HG02885 (cell line): ENCODE results near the gene GSK3B.

Experiments
- ATAC-seq: cut with Tn5 transposase; IDR thresholded peaks from one replicate; pipeline ENCODE4 v1.9.1; 2021; ENCODE audit warnings: mild to moderate bottlenecking; ENCODE audit not compliant: unreplicated experiment, poor library complexity

The GSK3B gene

DNA sequence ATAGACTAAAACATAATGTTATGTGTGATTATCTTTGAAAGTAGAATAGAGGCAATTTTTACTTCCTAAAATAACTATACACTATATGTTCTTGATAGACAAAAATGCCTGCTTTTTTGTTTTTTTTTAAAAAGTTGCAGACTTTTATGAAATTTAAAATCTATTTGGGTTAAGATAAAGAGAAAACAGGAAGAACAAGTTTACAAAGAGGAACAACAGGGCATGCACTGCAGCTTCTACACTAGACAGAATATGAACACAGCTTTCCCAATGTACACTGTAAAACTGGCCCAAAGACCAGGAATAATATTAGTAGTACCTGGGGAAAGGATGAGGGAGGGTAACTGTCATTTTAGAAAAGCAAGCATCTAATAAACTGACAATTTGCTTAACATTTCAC is 258.7 kb downstream of the GSK3B start:
- ATAC-seq: no peak

DNA sequence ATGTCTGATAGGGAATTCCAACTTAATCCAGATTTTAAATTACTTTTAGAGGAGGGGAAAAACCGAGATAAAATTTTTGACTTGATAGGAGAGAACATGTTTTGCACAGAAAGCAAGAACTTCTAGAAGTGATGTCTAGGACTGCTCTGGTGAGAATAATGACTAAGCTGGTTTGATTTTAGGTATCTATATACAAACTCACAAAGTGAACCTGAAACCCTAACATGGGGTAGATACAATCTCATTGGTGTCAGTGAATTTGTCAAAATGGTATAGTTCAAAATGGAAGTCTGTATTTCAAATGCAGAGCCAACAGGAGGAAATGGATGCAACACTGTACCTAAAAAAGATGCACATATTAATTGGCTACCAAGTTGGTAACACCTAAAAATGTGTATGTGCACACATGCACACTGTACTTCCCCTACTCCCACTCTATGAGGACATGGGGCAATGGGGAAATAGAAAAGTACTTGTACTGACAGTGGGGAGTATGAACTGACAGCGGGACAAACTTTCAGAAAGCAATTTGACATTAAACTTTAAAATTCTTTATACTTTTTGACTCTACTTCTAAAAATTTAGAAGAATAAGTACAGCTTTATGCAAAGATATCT is 259.4 kb downstream of the GSK3B start:
- ATAC-seq: peak; percentile 45

DNA sequence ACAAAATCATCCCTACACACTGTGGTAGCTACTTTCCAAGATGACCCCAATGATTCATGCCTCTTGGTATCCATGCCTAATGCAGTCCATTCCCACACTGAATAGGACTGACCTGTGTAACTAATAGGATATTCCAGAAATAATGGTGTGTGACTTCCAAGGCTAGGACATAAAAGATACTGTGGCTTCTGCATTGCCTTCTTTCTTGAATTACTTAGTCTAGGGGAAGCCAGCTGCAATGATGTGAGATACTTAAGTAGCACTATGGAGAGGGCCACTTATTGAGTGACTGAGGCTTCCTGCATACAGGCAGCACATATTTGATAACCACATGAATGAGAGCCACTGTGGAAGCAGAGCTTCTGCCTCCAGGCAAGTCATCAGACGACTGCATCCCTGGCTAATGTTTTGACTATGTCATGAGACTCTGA is 262.3 kb downstream of the GSK3B start:
- ATAC-seq: no peak

DNA sequence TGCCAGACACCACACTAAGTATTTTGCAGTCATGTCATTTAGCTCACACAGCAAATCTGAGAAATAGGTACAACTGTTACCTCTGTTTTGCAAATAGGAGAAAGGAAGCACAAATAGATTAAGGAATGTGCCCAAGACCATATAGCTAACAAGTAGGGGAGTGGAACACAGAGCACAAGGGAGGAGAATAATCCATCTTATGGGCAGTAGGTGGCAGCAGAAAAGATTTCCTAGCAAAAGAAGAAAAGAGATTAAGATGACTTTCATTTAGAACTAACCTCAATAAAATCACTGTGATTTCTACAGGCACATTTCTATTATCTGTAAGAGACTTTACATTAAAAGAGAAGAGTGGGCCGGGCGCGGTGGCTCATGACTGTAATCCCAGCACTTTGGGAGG is 263.2 kb downstream of the GSK3B start:
- no peak for ATAC-seq

DNA sequence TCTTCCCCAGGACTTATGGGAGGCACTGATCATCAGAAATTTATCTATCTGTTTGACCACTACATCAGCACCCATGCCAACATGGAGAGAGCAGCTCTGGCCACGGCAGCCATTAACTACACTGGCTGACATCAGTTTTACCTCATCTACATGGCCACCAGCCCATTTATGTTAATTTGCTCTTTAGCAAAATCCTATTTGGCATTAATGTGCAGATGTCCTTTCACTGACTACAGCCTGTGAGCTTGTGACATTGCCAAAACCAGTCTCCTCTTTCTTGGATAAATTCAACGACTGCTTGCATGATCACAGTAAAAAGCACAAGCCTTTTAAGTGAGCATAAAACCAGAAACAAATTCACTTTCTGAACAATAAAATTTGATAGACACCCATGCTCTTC is 264.8 kb downstream of the GSK3B start:
- ATAC-seq: no peak

DNA sequence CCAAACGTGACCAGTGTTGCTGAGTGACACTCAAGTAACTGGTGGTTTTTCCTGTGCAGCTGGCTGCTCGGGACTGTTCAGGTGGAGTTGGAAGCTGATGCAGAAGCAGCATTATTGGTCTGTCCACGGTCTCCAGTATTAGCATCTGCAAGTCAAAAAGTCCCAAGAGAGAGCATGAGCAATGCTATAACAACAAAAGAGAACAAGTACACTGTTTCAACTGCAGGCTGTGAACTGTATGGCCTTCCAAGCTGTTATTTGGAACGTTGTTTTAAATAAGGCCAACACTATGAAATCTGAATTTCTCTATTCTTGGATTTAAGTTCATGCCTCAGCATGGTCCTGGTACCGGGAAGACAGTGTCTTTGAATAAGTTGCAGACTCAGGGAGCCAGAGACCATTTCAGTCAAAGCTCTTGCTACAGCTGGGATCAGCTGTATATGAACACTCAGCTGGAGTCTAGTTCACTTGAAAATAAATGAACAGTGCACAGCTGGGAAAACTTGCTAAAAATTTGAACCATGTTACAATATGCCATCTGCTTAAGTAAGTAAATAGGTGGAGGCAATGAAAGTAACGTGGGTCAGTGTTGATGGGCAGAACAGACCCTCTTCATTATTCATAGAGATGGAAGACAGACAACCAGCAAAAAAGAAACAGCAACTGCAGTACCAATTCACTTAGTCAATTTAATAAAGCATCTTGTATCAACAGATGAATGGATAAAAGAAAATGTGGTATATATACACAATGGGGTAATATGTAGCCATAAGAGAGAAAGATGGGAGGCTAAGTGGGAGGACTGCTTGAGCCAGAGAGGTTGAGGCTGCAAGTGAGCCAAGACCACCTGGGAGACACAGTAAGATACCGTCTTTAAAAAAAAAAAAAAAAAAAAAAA is 267.3 kb downstream of the GSK3B start:
- ATAC-seq: no peak

DNA sequence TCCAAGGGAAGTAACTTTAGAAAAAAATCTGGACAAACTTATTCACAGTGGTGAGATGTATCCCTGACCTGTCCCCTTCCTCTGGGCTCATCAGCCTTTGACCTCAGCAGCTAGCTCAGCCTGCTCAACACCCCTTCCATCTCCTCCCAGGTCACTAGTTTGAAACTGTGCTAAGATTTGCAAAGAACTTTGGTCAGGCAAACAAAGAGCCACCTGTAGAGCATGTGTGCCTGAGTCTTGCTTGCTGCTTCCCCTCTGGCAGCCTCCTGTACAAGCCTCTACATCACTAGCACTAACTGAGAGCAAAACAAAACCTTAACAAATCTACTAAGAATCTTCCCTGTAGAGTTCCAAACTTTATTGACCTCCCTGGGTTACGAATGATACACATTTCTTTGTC is 268.4 kb downstream of the GSK3B start:
- no peak for ATAC-seq

DNA sequence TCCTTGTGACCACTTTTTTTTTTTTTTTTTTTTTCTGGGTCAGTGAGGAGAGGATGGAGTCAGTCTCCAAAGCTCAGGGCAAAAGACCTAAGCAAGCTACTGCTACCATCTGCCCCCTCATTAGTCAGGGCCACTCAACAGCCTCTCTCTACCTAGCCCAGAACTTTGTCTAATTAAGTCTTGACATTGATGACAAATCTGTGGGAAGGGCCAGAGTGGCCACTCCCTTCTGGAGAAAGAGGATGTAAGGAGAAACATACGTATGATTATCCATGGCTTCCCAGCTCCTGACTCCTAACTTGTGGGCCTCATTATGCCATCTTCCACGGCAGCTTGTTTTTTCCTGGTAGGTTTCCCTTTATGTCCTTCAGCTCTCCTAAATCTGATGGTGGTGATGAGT is 274.4 kb downstream of the GSK3B start:
- no peak for ATAC-seq

DNA sequence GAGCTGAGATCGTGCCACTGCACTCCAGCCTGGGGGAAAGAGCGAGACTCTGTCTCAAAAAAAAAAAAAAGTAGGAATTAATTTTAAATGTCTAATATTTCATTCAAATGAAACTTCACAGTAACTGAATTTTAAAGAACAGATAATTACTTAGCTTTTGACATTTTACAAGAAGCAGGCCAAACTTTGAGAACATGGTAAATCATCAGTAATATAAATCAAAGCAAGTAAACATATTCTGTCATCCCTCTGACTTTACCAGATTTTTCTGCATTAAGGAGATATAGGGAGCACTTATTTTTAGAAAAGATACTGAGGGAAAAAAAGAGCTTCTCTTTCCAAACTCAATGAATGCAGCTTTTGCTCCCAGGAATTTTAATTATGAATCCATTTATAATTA is 275.3 kb downstream of the GSK3B start:
- ATAC-seq: no peak

DNA sequence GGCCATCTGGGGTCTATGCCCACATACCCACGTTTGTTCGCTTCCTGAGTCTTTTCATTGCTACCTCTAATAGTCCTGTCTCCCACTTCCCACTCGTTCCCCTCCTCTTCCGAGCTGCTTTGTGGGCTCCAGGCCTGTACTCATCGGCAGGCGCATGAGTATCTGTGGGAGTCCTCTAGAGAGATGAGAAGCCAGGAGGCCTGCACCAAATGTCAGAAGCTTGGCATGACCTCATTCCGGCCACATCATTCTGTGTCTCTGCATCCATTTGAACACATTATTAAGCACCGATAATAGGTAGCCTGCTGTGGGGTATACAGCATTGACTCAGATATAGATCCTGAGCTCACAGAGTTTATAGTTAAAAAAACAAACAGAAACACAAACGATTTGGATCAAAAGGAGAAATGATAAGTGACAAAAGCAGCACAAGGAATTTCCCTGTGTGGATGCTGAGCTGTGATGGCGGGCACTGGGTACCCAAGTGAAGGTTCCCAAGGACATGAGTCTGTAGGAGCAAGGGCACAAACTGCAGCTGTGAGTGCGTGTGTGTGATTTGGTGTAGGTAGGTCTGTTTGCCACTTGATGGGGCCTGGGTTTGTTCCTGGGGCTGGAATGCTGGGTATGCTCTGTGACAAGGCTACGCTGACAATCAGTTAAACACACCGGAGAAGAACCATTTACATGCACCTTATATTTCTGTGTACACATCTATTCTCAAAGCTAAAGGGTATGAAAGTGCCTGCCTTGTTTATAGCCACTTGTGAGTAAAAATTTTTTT is 276.5 kb downstream of the GSK3B start:
- ATAC-seq: no peak

DNA sequence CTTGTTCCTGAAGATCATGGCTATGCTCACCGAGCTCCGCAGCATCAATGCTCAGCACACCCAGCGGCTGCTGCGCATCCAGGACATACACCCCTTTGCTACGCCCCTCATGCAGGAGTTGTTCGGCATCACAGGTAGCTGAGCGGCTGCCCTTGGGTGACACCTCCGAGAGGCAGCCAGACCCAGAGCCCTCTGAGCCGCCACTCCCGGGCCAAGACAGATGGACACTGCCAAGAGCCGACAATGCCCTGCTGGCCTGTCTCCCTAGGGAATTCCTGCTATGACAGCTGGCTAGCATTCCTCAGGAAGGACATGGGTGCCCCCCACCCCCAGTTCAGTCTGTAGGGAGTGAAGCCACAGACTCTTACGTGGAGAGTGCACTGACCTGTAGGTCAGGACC is 277.2 kb downstream of the GSK3B start:
- ATAC-seq: no peak

DNA sequence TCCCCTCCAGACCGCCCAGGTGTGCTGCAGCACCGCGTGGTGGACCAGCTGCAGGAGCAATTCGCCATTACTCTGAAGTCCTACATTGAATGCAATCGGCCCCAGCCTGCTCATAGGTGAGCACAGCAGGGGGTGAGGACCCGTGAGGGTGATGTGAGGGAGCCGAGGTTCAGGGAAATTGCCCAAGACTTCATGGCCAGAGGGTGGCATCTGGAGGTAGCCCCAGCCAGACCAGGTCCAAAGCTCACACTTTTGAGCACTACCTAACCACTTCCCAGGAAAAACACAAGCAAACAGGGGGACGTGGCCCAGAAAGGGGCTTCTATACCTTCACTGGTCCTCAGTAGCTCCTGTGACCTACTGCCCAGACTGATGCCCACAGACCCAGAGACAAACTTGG is 278.5 kb downstream of the GSK3B start:
- no peak for ATAC-seq

DNA sequence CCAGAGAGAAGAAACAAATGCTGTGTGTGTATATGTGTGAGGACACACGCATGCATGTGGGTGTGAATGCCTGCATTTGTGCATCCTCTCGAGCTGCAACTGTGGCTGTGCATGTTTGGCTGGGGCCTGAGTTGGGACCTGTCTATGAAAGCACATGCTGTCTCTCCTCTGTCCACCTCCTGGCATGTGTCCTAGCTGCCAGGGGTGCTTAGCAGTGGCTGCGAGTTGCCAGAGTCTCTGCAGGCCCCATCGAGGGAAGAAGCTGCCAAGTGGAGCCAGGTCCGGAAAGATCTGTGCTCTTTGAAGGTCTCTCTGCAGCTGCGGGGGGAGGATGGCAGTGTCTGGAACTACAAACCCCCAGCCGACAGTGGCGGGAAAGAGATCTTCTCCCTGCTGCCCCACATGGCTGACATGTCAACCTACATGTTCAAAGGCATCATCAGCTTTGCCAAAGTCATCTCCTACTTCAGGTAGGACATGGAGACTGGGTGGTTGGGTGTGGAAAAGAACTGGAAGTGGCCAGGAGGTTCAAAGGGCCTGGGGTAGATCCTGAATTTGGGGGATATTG is 281.7 kb downstream of the GSK3B start:
- no peak for ATAC-seq

DNA sequence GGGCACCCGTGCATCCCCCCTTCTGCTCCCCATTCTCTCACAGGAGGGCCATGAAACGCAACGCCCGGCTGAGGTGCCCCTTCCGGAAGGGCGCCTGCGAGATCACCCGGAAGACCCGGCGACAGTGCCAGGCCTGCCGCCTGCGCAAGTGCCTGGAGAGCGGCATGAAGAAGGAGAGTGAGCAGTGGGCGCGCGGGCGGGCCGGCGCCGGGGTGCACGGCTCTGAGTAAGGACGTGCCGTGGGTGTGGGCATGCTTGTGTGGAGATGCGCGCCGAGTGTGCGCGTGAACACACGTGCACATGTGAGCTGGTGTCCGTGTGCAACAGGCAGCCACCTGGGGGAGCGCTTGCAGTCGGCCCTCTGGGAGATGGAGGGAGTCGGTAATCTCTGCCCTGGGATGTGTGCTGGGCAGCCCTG is 284.2 kb downstream of the GSK3B start:
- peak; percentile 87 for ATAC-seq

DNA sequence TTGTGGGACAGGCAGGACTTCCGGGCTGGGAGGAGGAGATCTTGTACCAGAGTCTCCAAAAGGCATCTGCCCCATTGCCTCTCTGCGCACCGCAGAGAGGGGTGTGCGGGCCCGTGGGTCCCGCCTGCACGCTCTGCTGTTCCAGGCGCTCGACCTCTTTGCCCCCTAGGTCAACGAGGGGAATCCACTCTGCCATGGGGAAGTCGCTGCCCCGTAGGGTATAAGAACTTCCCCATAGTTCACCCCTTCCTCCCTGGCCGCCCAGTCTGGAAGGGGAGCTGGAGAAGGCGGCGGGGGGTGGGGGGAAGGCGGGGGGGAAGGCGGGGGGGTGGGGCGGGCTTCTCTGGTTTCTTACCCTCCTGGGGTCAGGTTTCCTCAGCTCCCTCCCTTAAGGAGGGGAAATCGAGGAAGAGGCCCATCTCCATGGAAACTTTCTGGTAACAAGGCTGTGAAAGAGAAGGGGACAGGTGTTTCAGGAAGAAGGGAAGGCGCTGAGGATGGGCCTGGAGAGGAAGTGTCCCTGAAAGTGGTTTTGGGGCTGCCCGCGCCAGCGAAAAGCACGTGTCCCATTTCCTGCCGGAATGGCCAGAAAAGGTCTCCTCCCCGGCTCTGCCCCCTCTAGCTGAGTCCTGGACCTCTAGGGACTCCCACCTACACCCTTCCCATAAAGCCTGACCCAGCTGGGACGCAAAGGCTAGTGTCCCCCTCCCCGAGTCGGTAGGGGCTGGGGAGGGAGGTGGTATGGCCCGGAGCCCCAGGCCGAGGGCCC is 284.8 kb downstream of the GSK3B start:
- ATAC-seq: peak; percentile 30

DNA sequence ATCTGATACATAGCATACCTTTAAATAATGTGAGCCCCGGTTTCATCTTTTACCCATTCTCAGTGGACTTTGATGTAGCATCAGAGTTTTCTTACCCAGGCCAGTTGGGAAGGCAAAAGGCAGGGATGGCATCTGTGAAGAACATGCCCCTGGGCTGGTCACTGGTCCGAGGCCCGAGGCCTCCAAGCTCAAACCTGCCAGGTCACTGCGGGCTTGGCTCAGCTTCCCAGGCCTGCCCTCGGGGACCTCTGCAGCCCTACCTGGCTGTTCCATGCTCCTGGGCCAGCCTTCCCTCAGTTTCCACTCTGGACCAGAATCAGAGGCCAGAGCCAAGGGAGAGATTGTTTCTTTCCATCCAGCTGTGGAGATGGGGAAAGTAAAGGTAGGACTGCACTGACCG is 285.4 kb downstream of the GSK3B start:
- no peak for ATAC-seq

DNA sequence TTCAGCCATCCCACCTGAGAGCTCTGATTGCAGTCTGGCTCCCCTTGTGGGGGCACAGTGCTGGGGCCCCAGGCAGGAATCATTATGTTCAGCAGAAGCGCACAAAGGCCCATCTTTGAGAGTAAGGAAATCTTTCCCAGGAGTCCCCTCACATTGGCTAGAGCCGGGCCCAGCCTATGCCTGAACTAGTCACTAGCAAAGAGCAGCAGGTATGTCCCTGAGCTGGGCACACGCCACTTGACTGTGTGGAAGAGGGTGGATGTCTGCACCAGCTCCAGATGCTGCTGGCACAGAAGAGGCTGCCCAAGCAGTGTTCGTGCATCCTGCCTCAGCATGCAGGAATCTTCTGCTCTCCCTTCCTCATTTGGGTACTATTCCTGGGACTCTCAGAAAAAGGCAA is 286.0 kb downstream of the GSK3B start:
- ATAC-seq: no peak

DNA sequence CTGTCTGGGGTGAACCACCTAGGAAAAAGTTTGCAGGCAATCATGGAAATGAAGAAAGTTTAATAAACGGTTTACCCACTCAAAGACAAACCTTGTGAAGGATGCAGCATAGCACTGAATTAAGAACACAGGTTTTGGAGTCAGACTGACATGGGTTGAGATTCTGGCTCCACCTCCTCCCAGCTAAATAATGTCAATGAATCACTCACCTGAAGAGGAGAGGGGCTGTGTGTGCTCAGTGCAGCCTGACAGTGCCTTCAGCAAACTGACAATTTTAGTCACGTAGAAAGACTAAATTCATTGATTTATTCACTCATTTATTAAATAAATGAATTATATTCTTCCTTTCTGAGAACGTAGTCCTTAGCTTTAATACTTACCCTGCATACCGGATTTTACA is 293.4 kb downstream of the GSK3B start:
- no peak for ATAC-seq

DNA sequence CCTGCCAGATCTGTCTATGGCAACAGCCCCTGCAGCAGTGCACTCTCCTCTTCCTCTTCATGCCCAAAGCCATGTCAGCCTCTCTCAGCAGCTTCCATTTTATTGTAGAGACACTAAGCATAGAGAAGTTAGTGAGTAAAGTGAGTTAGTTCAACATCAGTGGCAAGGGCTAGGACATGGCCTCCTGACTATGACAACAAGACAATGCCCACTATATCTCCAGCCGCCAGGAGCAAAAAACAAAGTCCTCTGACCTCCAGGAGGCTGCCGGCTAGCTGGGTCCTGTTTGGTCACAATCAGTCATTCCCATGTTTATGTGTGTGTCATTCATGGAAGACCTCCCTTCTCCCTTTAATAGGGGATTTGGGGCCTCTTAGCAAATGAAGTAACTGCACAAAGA is 297.5 kb downstream of the GSK3B start:
- no peak for ATAC-seq

DNA sequence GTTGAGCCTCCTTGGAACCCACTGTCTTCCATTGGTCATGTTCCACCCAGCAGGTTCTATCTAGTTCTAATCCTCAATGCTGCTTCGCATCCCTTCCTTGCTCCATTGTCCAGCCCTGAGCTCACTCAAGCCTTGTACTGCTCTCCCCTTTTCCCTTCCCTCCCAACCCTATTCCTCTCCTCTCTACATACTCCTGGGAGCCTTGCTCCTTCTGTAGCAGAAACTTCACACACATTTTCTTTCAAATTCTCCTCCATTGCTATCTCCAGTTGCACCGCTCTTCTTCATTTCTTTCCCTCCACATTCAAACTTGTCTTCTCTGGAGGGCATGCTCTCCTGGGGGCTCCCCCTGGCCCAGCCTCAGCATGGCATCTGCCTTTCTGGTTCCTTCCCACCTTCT is 297.9 kb downstream of the GSK3B start:
- no peak for ATAC-seq
